ENCODE measurements around the gene SLC22A5.

The SLC22A5 gene

GRCh38 chr5:132431632-132432031 is 62.1 kb downstream of the SLC22A5 start:
- no peak for DNase-seq
- Histone ChIP-seq H3K9me3 (no peaks in the 10 kb centered on the region), H3K27me3 (no peaks in the 10 kb centered on the region), H3K27ac (no peak overlapping the region), H3K4me1 (peaks cover 0 to 57% (median 36%) of the 10 kb centered on the region in 4 donors), H3K36me3 (no peaks in the 10 kb centered on the region), H3K4me3 (no peak overlapping the region)
- TF ChIP-seq CTCF (IDR thresholded peaks at IDR 0.05) = no peak
- intact Hi-C loops (cut with DNase I; ENCODE audit: low total_unique reads) = no loop called here

GRCh38 chr5:132433141-132433540 is 63.6 kb downstream of the SLC22A5 start:
- Histone ChIP-seq H3K27ac (no peak overlapping the region), H3K27me3 (no peaks in the 10 kb centered on the region), H3K36me3 (no peaks in the 10 kb centered on the region), H3K4me1 (peaks cover 0 to 57% (median 34%) of the 10 kb centered on the region in 4 donors), H3K9me3 (no peaks in the 10 kb centered on the region), H3K4me3 (no peak overlapping the region)
- intact Hi-C loops (cut with DNase I; ENCODE audit: low total_unique reads) = no loop called here
- peak in 1 of 2 donors; percentile 27 for DNase-seq
- TF ChIP-seq CTCF (IDR thresholded peaks at IDR 0.05) = no peak

- H3K9me3 ChIP-seq = no peaks in the 10 kb centered on the region
- no peak overlapping the region for H3K27ac ChIP-seq
- H3K4me3 ChIP-seq = no peak overlapping the region
- no peaks in the 10 kb centered on the region for H3K36me3 ChIP-seq
- peaks cover 0 to 57% (median 35%) of the 10 kb centered on the region in 4 donors for H3K4me1 ChIP-seq
- TF ChIP-seq CTCF (IDR thresholded peaks at IDR 0.05) = no peak
- intact Hi-C loops (cut with DNase I; ENCODE audit: low total_unique reads) = no loop called here
- no peaks in the 10 kb centered on the region for H3K27me3 ChIP-seq
- DNase-seq = peak in 1 of 2 donors; percentile 50
Measured at GRCh38 chr5:132434416-132435286, 65.1 kb downstream of the SLC22A5 start.

GRCh38 chr5:132435447-132435846 is 65.9 kb downstream of the SLC22A5 start:
- H3K4me3 ChIP-seq = no peak overlapping the region
- H3K27me3 ChIP-seq = no peaks in the 10 kb centered on the region
- no peaks in the 10 kb centered on the region for H3K9me3 ChIP-seq
- DNase-seq = peak in 1 of 2 donors; percentile 28
- intact Hi-C loops (cut with DNase I; ENCODE audit: low total_unique reads) = no loop called here
- no peak overlapping the region for H3K27ac ChIP-seq
- no peaks in the 10 kb centered on the region for H3K36me3 ChIP-seq
- no peak for TF ChIP-seq CTCF (IDR thresholded peaks at IDR 0.05)
- peaks cover 0 to 57% (median 38%) of the 10 kb centered on the region in 4 donors for H3K4me1 ChIP-seq

GRCh38 chr5:132435886-132436285 is 66.4 kb downstream of the SLC22A5 start:
- H3K4me3 ChIP-seq = no peak overlapping the region
- H3K4me1 ChIP-seq = peaks cover 0 to 55% (median 38%) of the 10 kb centered on the region in 4 donors

More at GRCh38 chr5:132435886-132436285, 66.4 kb downstream of the SLC22A5 start:
- H3K27me3 ChIP-seq = no peaks in the 10 kb centered on the region
- H3K36me3 ChIP-seq = no peaks in the 10 kb centered on the region
- no peak for TF ChIP-seq CTCF (IDR thresholded peaks at IDR 0.05)
- peak in 1 of 2 donors; percentile 38 for DNase-seq
- intact Hi-C loops (cut with DNase I; ENCODE audit: low total_unique reads) = no loop called here
- no peaks in the 10 kb centered on the region for H3K9me3 ChIP-seq
- H3K27ac ChIP-seq = no peak overlapping the region

All from tibial artery (tissue), 4 donors.